Right lung (tissue), 10 donors: ENCODE results near the gene TRIM16. TPM values are rescaled to one million over a fixed set of nuclear protein-coding genes. Genes with fewer than 3 reads are reported as not detected.
"Not testable (repeated sequence)": the region's sequence is repeated elsewhere in the genome, so short reads cannot be mapped to it uniquely, and the experiment has no call there.

ENCODE experiments used
- DNase-seq, 2 donors: peaks; one replicate each; pipeline ENCODE4 v3.0.0-alpha.2; 2013
- long read RNA-seq, 8 donors: transcript quantifications; one replicate each; lab custom pipeline, GENCODE V29; 2026
- polyA plus RNA-seq, 5 donors: library from polyadenylated mRNA; unstranded; fragments of 120-200 nt; gene quantifications; one replicate each; pipeline versions ENCODE4 v1.2.1 to v1.2.3, GENCODE V29; 2013; ENCODE audit warnings: inconsistent platforms in 1 of 5, low replicate concordance in 1 of 5; ENCODE audit not compliant: insufficient read length in 5 of 5, insufficient read depth in 1 of 5

The TRIM16 gene
- 10 to 100 TPM; 23.5 to 34.9 (median 34.1) TPM for polyA plus RNA-seq
- long read RNA-seq, donor 1, partial matches to known transcripts: 39 of 40 reads
- long read RNA-seq, donor 1, other reads (novel, unspliced or antisense): 0 of 40 reads
- long read RNA-seq, donor 2: 0 reads
- long read RNA-seq, donor 3, partial matches to known transcripts: 5 of 6 reads
- long read RNA-seq, donor 3, other reads (novel, unspliced or antisense): 0 of 6 reads
- long read RNA-seq, donor 4, partial matches to known transcripts: 5 of 6 reads
- long read RNA-seq, donor 4, other reads (novel, unspliced or antisense): 0 of 6 reads
- long read RNA-seq, donor 5: 0 reads
- long read RNA-seq, donor 6, partial matches to known transcripts: 5 of 7 reads
- long read RNA-seq, donor 6, other reads (novel, unspliced or antisense): 0 of 7 reads
- long read RNA-seq, donor 7: 0 reads
- long read RNA-seq, donor 8: 0 reads

- DNase-seq: peak; percentile 61 to 67
These were observed at the start of gene TRIM16 for GRCh38 chr17:15683824-15684478. Gene TRIM16, minus strand, starts transcription at chr17:15684311. Its CDS starts 32,702 bp downstream, at chr17:15651609.

- DNase-seq: not testable (repeated sequence)
These were observed 49.2 kb upstream of the TRIM16 start for GRCh38 chr17:15733174-15733789.

- DNase-seq: not testable (repeated sequence)
These were observed 47.8 kb upstream of the TRIM16 start, which contains the start of gene TBC1D26 for GRCh38 chr17:15731900-15732299. Gene TBC1D26, plus strand, starts transcription at chr17:15732283. Its CDS starts 3,066 bp downstream, at chr17:15735349.

- not testable (repeated sequence) for DNase-seq
These were observed 46.4 kb upstream of the TRIM16 start for GRCh38 chr17:15730535-15730934.

GRCh38 chr17:15716601-15717563 lies 32.8 kb upstream of the TRIM16 start:
- not testable (repeated sequence) for DNase-seq

- not testable (repeated sequence) for DNase-seq
These were observed 24.8 kb upstream of the TRIM16 start for GRCh38 chr17:15708879-15709278.

GRCh38 chr17:15704813-15705212 lies 20.7 kb upstream of the TRIM16 start:
- not testable (repeated sequence) for DNase-seq

- DNase-seq: not testable (repeated sequence)
These were observed 20.1 kb upstream of the TRIM16 start for GRCh38 chr17:15704239-15704638.

GRCh38 chr17:15699937-15700336 lies 15.8 kb upstream of the TRIM16 start:
- not testable (repeated sequence) for DNase-seq

- peak; percentile 96 to 97 for DNase-seq
These were observed 15.4 kb upstream of the TRIM16 start, which contains the start of gene ZNF286A for GRCh38 chr17:15699413-15699924. Gene ZNF286A, plus strand, starts transcription at chr17:15699752. Its CDS starts 578 bp downstream, at chr17:15700330.

GRCh38 chr17:15698967-15699366 lies 14.9 kb upstream of the TRIM16 start:
- not testable (repeated sequence) for DNase-seq

- not testable (repeated sequence) for DNase-seq
These were observed 3.4 kb upstream of the TRIM16 start for GRCh38 chr17:15687494-15687893.

- DNase-seq: not testable (repeated sequence)
These were observed 976 bp downstream of the TRIM16 start for GRCh38 chr17:15683135-15683534.

- not testable (repeated sequence) for DNase-seq
These were observed 8.1 kb downstream of the TRIM16 start for GRCh38 chr17:15675991-15676390.

GRCh38 chr17:15674640-15675039 lies 9.5 kb downstream of the TRIM16 start:
- DNase-seq: not testable (repeated sequence)

- not testable (repeated sequence) for DNase-seq
These were observed 14.6 kb downstream of the TRIM16 start for GRCh38 chr17:15669526-15669925.

GRCh38 chr17:15663691-15664090 lies 20.4 kb downstream of the TRIM16 start:
- no peak for DNase-seq

GRCh38 chr17:15663176-15663575 lies 20.9 kb downstream of the TRIM16 start:
- no peak for DNase-seq

GRCh38 chr17:15662681-15663080 lies 21.4 kb downstream of the TRIM16 start:
- DNase-seq: no peak

GRCh38 chr17:15660077-15660476 lies 24.0 kb downstream of the TRIM16 start:
- no peak for DNase-seq
